Ishikawa (cell line): Measurements from ENCODE around the gene MAN2C1.

Source experiments
- CREB1 ChIP-seq: IDR thresholded peaks from 2 replicates; pipeline ENCODE4 v1.6.1; 2012; ENCODE audit warnings: low read depth
- FOXM1 ChIP-seq: IDR thresholded peaks from 2 replicates; pipeline ENCODE4 v1.6.1; 2012; ENCODE audit warnings: low read depth, borderline replicate concordance
- MAX ChIP-seq: IDR thresholded peaks from 2 replicates; pipeline ENCODE4 v1.6.1; 2012
- RAD21 ChIP-seq: IDR thresholded peaks from 2 replicates; pipeline ENCODE4 v1.6.1; 2012; ENCODE audit warnings: low read depth
- REST ChIP-seq: IDR thresholded peaks from 2 replicates; pipeline ENCODE4 v1.6.1; 2012; ENCODE audit warnings: low read depth, mild to moderate bottlenecking
- TEAD4 ChIP-seq: IDR thresholded peaks from 2 replicates; pipeline ENCODE4 v1.6.1; 2012
- YY1 ChIP-seq: IDR thresholded peaks from 2 replicates; pipeline ENCODE4 v1.6.1; 2012; ENCODE audit warnings: low read depth

- TF ChIP-seq MAX (peak; percentile 57; the same call in 1 of the 2 replicates), YY1 (peak; percentile 90), TEAD4 (0 out of 2 replicates have a peak, but pooled peaks have one; percentile 19), FOXM1 (no peak), RAD21 (peak; percentile 72), CREB1 (no peak), REST (0 out of 2 replicates have a peak, but pooled peaks have one; percentile 27)
Measured at GRCh38 chr15:75367913-75368688, at the start of gene MAN2C1.
